HL-60 (cell line): ENCODE measurements around the gene KDM2B.

Experiments
- CTCF ChIP-seq: IDR thresholded peaks from one replicate; pipeline ENCODE4 v1.5.1; 2011; ENCODE audit warnings: low read length, control low read depth, inconsistent platforms; ENCODE audit not compliant: insufficient read depth
- GABPA ChIP-seq: IDR thresholded peaks from 2 replicates; pipeline ENCODE4 v1.6.1; 2012; ENCODE audit warnings: low read depth
- POLR2AphosphoS5 ChIP-seq: IDR thresholded peaks from 2 replicates; pipeline ENCODE4 v1.6.1; 2012; ENCODE audit warnings: low read depth
- TF ChIP-seq, protein P1 (sequence below): IDR thresholded peaks from 2 replicates; pipeline ENCODE4 v1.6.1; 2012; ENCODE audit warnings: low read depth; ENCODE audit not compliant: insufficient replicate concordance

GRCh38 chr12:121524196-121524916 is 56.5 kb downstream of the KDM2B start:
- TF ChIP-seq CTCF: no peak
- TF ChIP-seq POLR2AphosphoS5: no peak; the same call in 1 of the 2 replicates
- TF ChIP-seq, protein P1, sequence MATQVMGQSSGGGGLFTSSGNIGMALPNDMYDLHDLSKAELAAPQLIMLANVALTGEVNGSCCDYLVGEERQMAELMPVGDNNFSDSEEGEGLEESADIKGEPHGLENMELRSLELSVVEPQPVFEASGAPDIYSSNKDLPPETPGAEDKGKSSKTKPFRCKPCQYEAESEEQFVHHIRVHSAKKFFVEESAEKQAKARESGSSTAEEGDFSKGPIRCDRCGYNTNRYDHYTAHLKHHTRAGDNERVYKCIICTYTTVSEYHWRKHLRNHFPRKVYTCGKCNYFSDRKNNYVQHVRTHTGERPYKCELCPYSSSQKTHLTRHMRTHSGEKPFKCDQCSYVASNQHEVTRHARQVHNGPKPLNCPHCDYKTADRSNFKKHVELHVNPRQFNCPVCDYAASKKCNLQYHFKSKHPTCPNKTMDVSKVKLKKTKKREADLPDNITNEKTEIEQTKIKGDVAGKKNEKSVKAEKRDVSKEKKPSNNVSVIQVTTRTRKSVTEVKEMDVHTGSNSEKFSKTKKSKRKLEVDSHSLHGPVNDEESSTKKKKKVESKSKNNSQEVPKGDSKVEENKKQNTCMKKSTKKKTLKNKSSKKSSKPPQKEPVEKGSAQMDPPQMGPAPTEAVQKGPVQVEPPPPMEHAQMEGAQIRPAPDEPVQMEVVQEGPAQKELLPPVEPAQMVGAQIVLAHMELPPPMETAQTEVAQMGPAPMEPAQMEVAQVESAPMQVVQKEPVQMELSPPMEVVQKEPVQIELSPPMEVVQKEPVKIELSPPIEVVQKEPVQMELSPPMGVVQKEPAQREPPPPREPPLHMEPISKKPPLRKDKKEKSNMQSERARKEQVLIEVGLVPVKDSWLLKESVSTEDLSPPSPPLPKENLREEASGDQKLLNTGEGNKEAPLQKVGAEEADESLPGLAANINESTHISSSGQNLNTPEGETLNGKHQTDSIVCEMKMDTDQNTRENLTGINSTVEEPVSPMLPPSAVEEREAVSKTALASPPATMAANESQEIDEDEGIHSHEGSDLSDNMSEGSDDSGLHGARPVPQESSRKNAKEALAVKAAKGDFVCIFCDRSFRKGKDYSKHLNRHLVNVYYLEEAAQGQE: no peak
- no peak for TF ChIP-seq GABPA
